OCI-LY7 (cell line): ENCODE measurements around the gene MBLAC1. TPM values are rescaled to one million over a fixed set of nuclear protein-coding genes. Genes with fewer than 3 reads are reported as not detected.

Experiments
- BruUV-seq: library from RNA; stranded (reverse); fragments of 400-500 nt; replicated peaks from 2 replicates; lab custom pipeline; 2021; lab: Mats Ljungman, UMichigan
- CTCF ChIA-PET: fragments of 300-600 bp; sonication (Branson Sonifier 250); formaldehyde crosslinking; loops from one replicate; lab custom pipeline; 2022; ENCODE audit warnings: antibody characterized with exemption; ENCODE audit not compliant: unreplicated experiment; lab: Charles Lee
- POLR2A ChIA-PET: fragments of 300-600 bp; sonication (Branson Sonifier 250); formaldehyde crosslinking; loops from one replicate; lab custom pipeline; 2022; ENCODE audit warnings: antibody characterized with exemption; lab: Charles Lee
- DNase-seq: peaks from one replicate; pipeline ENCODE4 v3.0.0-alpha.2; 2015; ENCODE audit warnings: low spot score
- H2AFZ ChIP-seq: fragments of 200-600 bp; sonication (generic), shearing (Covaris generic); 2 replicates; pipeline ENCODE4 v1.6.1; 2014; ENCODE audit warnings: mild to moderate bottlenecking, antibody characterized with exemption, low read length, moderate library complexity
- H3K27ac ChIP-seq: fragments of 200-600 bp; sonication (generic); 2 replicates; pipeline ENCODE4 v1.5.1; 2014; ENCODE audit warnings: mixed run types, low read depth, mild to moderate bottlenecking, moderate library complexity, low read length, inconsistent platforms; ENCODE audit not compliant: poor library complexity, severe bottlenecking
- H3K36me3 ChIP-seq: fragments of 200-600 bp; sonication (generic); 2 replicates; pipeline ENCODE4 v1.6.1; 2014; ENCODE audit warnings: mild to moderate bottlenecking, antibody characterized with exemption, low read length, moderate library complexity, mixed read lengths; ENCODE audit not compliant: insufficient read depth
- H3K4me1 ChIP-seq: fragments of 200-600 bp; sonication (generic); 2 replicates; pipeline ENCODE4 v1.5.1; 2014; ENCODE audit warnings: mild to moderate bottlenecking, low read length; ENCODE audit not compliant: insufficient read depth, poor library complexity, severe bottlenecking
- H3K4me2 ChIP-seq: fragments of 200-600 bp; sonication (generic); 2 replicates; pipeline ENCODE4 v1.6.1; 2014; ENCODE audit warnings: mild to moderate bottlenecking, low read length
- H3K4me3 ChIP-seq: fragments of 200-600 bp; sonication (generic); 2 replicates; pipeline ENCODE4 v1.5.1; 2014; ENCODE audit warnings: mild to moderate bottlenecking, low read depth, low read length; ENCODE audit not compliant: poor library complexity, severe bottlenecking
- H3K79me2 ChIP-seq: fragments of 200-600 bp; sonication (generic); 2 replicates; pipeline ENCODE4 v1.6.1; 2016; ENCODE audit warnings: low read depth, mild to moderate bottlenecking, low read length, moderate library complexity, mixed read lengths; ENCODE audit not compliant: insufficient read depth
- H3K9me2 ChIP-seq: fragments of 200-600 bp; sonication (generic); 2 replicates; pipeline ENCODE4 v1.6.1; 2016; ENCODE audit warnings: mild to moderate bottlenecking, low read length, mixed read lengths; ENCODE audit not compliant: insufficient read depth
- H3K9me3 ChIP-seq: fragments of 200-600 bp; sonication (generic); 2 replicates; pipeline ENCODE4 v1.6.1; 2014; ENCODE audit warnings: mild to moderate bottlenecking, mixed run types, low read length, mixed read lengths
- H4K20me1 ChIP-seq: fragments of 200-600 bp; sonication (generic); 2 replicates; pipeline ENCODE4 v1.6.1; 2014; ENCODE audit warnings: mild to moderate bottlenecking, antibody characterized with exemption, low read length, moderate library complexity, mixed read lengths; ENCODE audit not compliant: insufficient read depth
- CTCF ChIP-seq: fragments of 200-600 bp; sonication (generic); conservative IDR thresholded peaks from 2 replicates; pipeline ENCODE4 v1.5.1; 2014; ENCODE audit warnings: mild to moderate bottlenecking, antibody characterized with exemption, low read length, moderate library complexity, mixed read lengths
- EZH2phosphoT487 ChIP-seq: fragments of 200-600 bp; sonication (generic); IDR thresholded peaks from 2 replicates; pipeline ENCODE4 v1.6.1; 2018; ENCODE audit warnings: low read depth, borderline replicate concordance, mild to moderate bottlenecking, mixed run types, antibody characterized with exemption, low read length, moderate library complexity, mixed read lengths
- intact Hi-C: fragments of 100-400 bp; cut with micrococcal nuclease; formaldehyde crosslinking; loops from one replicate; pipeline ENCODE4 v1.10.0; 2022; ENCODE audit not compliant: unreplicated experiment
- total RNA-seq, 2 experiments: library from RNA; depleted of rRNA in 1 of 2; stranded (reverse); fragments of >200 nt in 1 of 2; shearing (Covaris generic) in 1 of 2; gene quantifications; 2 replicates each; pipeline ENCODE4 v1.2.3, GENCODE V29; 2014 to 2022

MBLAC1 gene
- total RNA-seq, 2 experiments from 2014 or later = 4.5 to 4.8 TPM

GRCh38 chr7:100088621-100089457, 37.9 kb upstream of the MBLAC1 start, which contains the start of gene COPS6:
TSS of gene COPS6 (plus strand) at chr7:100088969. CDS start at chr7:100088991, 22 bp downstream.
- ChIA-PET POLR2A (interaction anchor here (0.9 to 2.1 kb wide), 5 partner anchors 12 to 39 kb away, joined by 3 to 13 read pairs (median 6); partner anchors contain the start of genes AP4M1 and MCM7), CTCF (no interaction called here)
- H3K9me2 ChIP-seq = no peaks in the 10 kb centered on the region
- peak within 1 kb of the TSS; percentile 72 for H3K27ac ChIP-seq
- H3K4me1 ChIP-seq = peaks cover 24% of the 10 kb centered on the region
- intact Hi-C loops = loop anchor here (10.0 kb wide), 1 partner anchor 796 kb away; the partner anchor contains the start of gene UFSP1
- no peaks in the 10 kb centered on the region for H4K20me1 ChIP-seq
- no peaks in the 10 kb centered on the region for H3K9me3 ChIP-seq
- DNase-seq = peak; percentile 81
- peaks cover 6% of the 10 kb centered on the region; the same call in 1 of the 2 replicates for H3K79me2 ChIP-seq
- BruUV-seq = no TSS peak
- TF ChIP-seq CTCF = no peak
- no peak for TF ChIP-seq EZH2phosphoT487
- H3K4me2 ChIP-seq = peak within 1 kb of the TSS; percentile 85
- peak within 1 kb of the TSS; percentile 90 for H3K4me3 ChIP-seq
- H3K36me3 ChIP-seq = peaks cover 37% of the 10 kb centered on the region
- peak within 1 kb of the TSS; percentile 82 for H2AFZ ChIP-seq

GRCh38 chr7:100089458-100090196, 37.1 kb upstream of the MBLAC1 start:
- no peak for DNase-seq
- no TSS peak for BruUV-seq
- Histone ChIP-seq H3K9me2 (no peaks in the 10 kb centered on the region), H3K4me1 (peaks cover 24% of the 10 kb centered on the region), H3K4me3 (peak overlapping the region; percentile 90), H3K4me2 (peak overlapping the region; percentile 85), H3K9me3 (no peaks in the 10 kb centered on the region), H2AFZ (peak overlapping the region; percentile 82; the same call in 1 of the 2 replicates), H3K27ac (peak overlapping the region; percentile 72), H3K36me3 (peaks cover 45% of the 10 kb centered on the region), H3K79me2 (peaks cover 7% of the 10 kb centered on the region; the same call in 1 of the 2 replicates), H4K20me1 (no peaks in the 10 kb centered on the region)
- ChIA-PET POLR2A (interaction anchor here (1.1 to 2.1 kb wide), 2 partner anchors 11 to 13 kb away, joined by 6 to 13 read pairs; partner anchors contain the start of genes AP4M1 and MCM7), CTCF (no interaction called here)
- TF ChIP-seq EZH2phosphoT487 (no peak), CTCF (no peak)
- intact Hi-C loops = loop anchor here (10.0 kb wide), 1 partner anchor 795 kb away; the partner anchor contains the start of gene UFSP1
